ENCODE data around the gene MED9.

Gene MED9

DNA sequence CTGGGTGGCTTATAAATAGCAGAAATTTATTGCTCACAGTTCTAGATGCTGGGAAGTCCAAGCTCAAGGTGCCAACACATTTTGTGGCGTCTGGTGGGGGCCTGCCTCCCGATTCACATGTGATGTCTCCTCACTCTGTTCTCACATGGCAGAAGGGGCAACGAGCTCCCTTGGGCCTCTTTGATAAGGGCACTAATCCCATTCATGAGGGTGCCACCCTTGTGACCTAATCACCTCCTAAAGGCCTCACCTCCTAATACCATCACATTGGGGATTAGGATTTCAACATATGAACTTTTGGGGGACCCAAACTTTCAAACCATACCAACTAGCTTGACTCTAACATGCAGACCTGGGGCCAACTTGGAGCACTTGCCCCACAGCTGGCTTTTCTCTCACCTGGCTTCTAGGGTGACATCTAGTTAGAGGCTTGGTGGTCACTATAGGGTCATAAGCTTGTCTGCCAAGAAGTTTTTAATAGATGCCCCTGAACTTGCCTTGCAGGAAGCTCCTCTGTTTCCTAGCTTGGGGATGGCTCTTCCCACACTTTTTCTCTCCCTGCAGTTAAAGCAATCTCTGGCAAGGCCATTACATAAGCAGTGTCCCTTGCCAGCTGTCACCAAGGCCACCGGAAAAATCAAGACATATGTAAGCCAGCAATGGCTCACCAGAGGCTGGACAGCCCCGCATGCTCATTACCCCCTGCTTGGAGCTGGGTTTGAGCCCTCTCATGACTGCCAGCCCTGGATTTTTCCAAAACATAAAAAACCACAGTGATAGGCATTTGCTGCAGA is 8.4 kb upstream of the MED9 start:
- H3K4me3 ChIP-seq (ENCODE audit: low read depth, low read length) = no peak overlapping the region
- POLR2A ChIA-PET = no interaction called here
- TF ChIP-seq, protein P1, sequence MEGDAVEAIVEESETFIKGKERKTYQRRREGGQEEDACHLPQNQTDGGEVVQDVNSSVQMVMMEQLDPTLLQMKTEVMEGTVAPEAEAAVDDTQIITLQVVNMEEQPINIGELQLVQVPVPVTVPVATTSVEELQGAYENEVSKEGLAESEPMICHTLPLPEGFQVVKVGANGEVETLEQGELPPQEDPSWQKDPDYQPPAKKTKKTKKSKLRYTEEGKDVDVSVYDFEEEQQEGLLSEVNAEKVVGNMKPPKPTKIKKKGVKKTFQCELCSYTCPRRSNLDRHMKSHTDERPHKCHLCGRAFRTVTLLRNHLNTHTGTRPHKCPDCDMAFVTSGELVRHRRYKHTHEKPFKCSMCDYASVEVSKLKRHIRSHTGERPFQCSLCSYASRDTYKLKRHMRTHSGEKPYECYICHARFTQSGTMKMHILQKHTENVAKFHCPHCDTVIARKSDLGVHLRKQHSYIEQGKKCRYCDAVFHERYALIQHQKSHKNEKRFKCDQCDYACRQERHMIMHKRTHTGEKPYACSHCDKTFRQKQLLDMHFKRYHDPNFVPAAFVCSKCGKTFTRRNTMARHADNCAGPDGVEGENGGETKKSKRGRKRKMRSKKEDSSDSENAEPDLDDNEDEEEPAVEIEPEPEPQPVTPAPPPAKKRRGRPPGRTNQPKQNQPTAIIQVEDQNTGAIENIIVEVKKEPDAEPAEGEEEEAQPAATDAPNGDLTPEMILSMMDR (IDR thresholded peaks at IDR 0.05; ENCODE audit: insufficient read depth, low read length, missing control alignments) = no peak
- CTCF ChIA-PET = interaction anchor here (0.8 to 2.3 kb wide), 4 partner anchors 22 to 114 kb away, joined by 3 to 11 read pairs (median 4); partner anchors contain the start of gene RASD1
- no peak for DNase-seq (ENCODE audit: low read depth, low spot score)

DNA sequence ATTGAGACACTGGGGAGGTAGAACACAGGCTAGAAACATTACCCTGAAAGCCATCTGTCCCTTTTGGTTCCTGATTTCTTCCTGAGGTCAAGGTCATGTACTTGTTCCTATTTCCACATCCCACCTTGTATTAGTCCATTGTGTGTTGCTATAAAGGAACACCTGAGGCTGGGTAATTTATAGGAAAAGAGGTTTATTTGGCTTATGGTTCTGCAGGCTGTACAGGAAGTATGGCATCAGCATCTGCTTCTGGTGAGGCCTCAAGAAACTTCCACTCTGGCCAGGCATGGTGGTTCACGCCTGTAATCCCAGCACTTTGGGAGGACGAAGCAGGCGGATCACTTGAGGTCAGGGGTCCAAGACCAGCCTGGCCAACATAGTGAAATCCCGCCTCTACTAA is 7.4 kb upstream of the MED9 start:
- DNase-seq (ENCODE audit: low read depth, low spot score) = no peak
- CTCF ChIA-PET = interaction anchor here (2.2 kb wide), 1 partner anchor 27 kb away, joined by 7 read pairs; the partner anchor contains the start of gene RASD1
- POLR2A ChIA-PET = no interaction called here
- H3K4me3 ChIP-seq (ENCODE audit: low read depth, low read length) = no peak overlapping the region
- TF ChIP-seq, protein P1 (IDR thresholded peaks at IDR 0.05; ENCODE audit: insufficient read depth, low read length, missing control alignments) = no peak

DNA sequence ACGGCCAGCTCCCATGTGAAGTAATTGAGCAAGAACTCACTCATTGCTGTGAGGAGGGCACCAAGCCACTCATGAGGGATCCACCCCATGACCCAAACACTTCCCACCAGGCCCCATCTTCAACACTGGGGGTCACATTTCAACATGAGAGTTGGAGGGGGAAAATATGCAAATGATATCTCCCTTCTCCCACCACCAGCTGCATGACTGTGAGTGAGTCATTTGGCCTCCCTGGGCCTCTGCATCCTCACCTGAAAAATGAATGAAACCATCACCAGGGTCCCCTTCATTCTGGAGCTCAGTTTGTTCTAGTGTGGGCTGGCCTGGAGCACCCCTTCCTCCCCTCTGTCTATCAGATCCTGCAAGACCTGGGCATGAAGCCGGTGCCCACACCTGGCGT is 6.8 kb upstream of the MED9 start:
- CTCF ChIA-PET = interaction anchor here (2.2 kb wide), 1 partner anchor 26 kb away, joined by 7 read pairs; the partner anchor contains the start of gene RASD1
- TF ChIP-seq, protein P1 (IDR thresholded peaks at IDR 0.05; ENCODE audit: insufficient read depth, low read length, missing control alignments) = no peak
- no peak overlapping the region for H3K4me3 ChIP-seq (ENCODE audit: low read depth, low read length)
- no peak for DNase-seq (ENCODE audit: low read depth, low spot score)
- POLR2A ChIA-PET = no interaction called here

DNA sequence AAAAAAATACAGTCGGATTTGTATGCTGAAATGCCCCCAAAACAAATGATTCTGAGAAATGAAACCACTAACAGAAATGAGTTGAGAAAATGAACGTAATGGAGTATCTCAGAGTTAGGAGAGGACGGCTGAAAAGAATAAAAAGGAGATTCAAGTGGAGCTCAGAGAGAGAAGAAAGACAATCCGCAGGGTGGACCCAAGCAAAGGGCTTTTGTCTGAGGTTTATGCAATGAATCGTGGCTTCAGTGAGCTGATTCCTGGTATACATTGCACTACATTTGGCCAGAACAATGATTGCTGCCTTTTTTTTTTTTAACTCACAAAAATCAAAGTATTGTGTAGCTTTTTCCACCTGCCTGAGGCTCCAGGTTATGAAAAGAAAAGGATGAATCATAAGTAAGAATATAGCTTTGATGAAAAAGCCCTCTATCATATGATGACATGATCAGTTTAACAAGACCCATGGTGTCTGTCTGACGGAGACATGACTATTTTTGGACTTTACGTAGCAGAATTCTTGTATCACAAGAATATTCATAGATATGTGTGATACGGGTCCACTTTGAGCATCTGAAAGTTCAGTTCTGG is 4.4 kb upstream of the MED9 start:
- no peak overlapping the region for H3K4me3 ChIP-seq (ENCODE audit: low read depth, low read length)
- ChIA-PET CTCF (interaction anchor here (1.4 kb wide), 1 partner anchor 170 kb away, joined by 5 read pairs; no protein-coding TSS in a partner anchor), POLR2A (no interaction called here)
- TF ChIP-seq, protein P1 (IDR thresholded peaks at IDR 0.05; ENCODE audit: insufficient read depth, low read length, missing control alignments) = no peak
- DNase-seq (ENCODE audit: low read depth, low spot score) = no peak

DNA sequence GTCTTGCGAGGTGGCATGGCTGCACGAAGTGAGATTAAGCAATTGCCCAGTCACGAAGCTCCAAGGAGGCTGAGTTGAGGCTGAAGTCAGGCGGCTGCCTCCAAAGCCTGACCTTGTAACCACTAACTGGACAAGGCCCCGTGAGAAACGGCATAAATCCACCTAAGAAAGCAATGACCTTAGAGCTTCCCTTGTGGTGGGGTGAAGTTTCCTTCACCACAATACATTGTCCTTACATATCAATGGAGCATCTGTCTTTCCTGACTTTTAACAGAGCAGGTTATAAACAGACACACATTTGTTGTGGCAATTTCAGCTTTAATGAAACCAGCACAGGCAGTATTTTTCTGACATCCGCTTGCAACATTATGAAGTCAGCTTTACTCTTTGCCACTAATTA is 2.5 kb upstream of the MED9 start:
- CTCF ChIA-PET = no interaction called here
- DNase-seq (ENCODE audit: low read depth, low spot score) = no peak
- no peak overlapping the region for H3K4me3 ChIP-seq (ENCODE audit: low read depth, low read length)
- POLR2A ChIA-PET = no interaction called here
- TF ChIP-seq, protein P1 (IDR thresholded peaks at IDR 0.05; ENCODE audit: insufficient read depth, low read length, missing control alignments) = no peak

DNA sequence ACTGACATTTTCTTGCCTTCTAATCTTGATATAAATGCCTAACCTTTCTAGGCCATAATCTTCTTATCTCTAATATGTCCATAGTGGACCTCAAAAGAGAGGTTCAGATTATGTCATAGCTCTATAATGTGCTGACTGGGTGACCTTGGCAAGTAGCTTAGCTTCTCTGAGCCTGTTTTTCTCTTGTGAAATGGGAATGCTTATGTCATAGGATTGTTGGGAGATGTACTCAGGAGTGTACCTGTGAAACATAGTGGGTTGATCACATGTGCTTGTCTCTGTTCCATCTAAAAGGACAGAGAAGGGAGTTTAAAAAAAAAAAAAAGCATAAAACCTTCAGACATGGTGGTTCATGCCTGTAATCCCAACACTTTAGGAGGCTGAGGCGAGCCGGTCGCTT is 2.4 kb downstream of the MED9 start:
- no peak for DNase-seq (ENCODE audit: low read depth, low spot score)
- H3K4me3 ChIP-seq (ENCODE audit: low read depth, low read length) = no peak overlapping the region
- TF ChIP-seq, protein P1 (IDR thresholded peaks at IDR 0.05; ENCODE audit: insufficient read depth, low read length, missing control alignments) = no peak
- ChIA-PET POLR2A (no interaction called here), CTCF (interaction anchor here (1.0 to 1.3 kb wide), 2 partner anchors 12 to 17 kb away, joined by 6 to 8 read pairs; partner anchors contain the start of gene RASD1)

Data from AG04449 (cell line).